ENCODE data around the gene VAV1. TPM values are rescaled to one million over a fixed set of nuclear protein-coding genes. Genes with fewer than 3 reads are reported as not detected.

VAV1 gene
- total RNA-seq, 1 donor from 2014 or later, result 36.2 TPM

DNA sequence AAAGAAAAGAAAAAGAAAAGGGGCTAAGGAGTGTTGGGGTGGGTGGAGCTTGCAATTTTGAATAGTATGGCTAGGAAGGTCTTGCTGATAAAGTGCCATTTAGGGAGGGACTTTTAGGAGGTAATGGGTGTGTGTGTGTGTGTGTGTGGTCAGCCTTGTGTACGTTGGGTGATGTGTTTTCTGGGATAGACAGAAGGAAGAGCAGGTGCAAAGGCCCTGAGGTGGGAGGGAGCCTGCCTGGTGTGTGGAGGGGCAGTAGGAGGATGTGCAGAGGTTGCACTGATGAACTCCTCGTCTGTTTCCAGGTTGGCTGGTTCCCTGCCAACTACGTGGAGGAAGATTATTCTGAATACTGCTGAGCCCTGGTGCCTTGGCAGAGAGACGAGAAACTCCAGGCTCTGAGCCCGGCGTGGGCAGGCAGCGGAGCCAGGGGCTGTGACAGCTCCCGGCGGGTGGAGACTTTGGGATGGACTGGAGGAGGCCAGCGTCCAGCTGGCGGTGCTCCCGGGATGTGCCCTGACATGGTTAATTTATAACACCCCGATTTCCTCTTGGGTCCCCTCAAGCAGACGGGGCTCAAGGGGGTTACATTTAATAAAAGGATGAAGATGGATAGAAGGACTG, 84.4 kb downstream of the VAV1 start:
- no peaks in the 10 kb centered on the region for H3K4me1 ChIP-seq
- TF ChIP-seq, protein P1, sequence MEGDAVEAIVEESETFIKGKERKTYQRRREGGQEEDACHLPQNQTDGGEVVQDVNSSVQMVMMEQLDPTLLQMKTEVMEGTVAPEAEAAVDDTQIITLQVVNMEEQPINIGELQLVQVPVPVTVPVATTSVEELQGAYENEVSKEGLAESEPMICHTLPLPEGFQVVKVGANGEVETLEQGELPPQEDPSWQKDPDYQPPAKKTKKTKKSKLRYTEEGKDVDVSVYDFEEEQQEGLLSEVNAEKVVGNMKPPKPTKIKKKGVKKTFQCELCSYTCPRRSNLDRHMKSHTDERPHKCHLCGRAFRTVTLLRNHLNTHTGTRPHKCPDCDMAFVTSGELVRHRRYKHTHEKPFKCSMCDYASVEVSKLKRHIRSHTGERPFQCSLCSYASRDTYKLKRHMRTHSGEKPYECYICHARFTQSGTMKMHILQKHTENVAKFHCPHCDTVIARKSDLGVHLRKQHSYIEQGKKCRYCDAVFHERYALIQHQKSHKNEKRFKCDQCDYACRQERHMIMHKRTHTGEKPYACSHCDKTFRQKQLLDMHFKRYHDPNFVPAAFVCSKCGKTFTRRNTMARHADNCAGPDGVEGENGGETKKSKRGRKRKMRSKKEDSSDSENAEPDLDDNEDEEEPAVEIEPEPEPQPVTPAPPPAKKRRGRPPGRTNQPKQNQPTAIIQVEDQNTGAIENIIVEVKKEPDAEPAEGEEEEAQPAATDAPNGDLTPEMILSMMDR (IDR thresholded peaks at IDR 0.05), result no peak
- H3K9me3 ChIP-seq, result no peaks in the 10 kb centered on the region
- intact Hi-C loops (cut with DNase I), result no loop called here
- ATAC-seq (no peak), DNase-seq (no peak)
- H3K27me3 ChIP-seq (ENCODE audit: low read depth), result no peaks in the 10 kb centered on the region
- H3K4me3 ChIP-seq, result no peak overlapping the region
- peaks cover 10% of the 10 kb centered on the region for H3K36me3 ChIP-seq
- H3K27ac ChIP-seq, result no peak overlapping the region

DNA sequence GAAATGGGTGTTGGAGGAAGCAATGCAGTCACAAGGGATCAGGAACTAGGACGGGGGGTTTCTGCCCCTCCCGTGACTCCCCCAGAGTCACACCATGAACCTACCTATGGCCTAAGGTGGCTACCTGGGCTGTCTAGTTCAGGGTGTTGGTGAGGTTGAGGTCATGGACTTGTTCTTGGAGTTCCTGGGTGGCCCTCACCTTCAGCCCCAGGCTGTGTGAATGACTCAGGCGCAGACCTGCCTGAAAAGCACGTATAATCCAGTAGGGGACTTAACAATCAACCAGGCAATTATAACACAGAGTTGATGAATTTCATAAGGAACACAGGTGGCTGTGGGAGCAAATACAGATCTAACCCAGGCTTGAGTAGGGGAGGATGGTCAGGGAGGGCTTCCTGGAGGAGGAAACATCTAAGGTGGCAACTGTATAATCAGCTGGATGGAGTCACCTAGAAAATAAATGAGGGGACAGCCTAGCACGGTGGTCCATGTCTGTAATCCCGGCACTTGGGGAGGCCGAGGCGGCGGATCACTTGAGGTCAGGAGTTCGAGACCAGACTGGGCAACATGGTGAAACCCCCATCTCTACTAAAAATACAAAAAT, 89.3 kb downstream of the VAV1 start:
- H3K27ac ChIP-seq, result no peak overlapping the region
- no peaks in the 10 kb centered on the region for H3K9me3 ChIP-seq
- no peak overlapping the region for H3K4me3 ChIP-seq
- no peaks in the 10 kb centered on the region for H3K27me3 ChIP-seq (ENCODE audit: low read depth)
- TF ChIP-seq, protein P1 (IDR thresholded peaks at IDR 0.05), result no peak
- DNase-seq (no peak), ATAC-seq (no peak)
- intact Hi-C loops (cut with DNase I), result no loop called here
- peaks cover 8% of the 10 kb centered on the region for H3K4me1 ChIP-seq
- H3K36me3 ChIP-seq, result no peaks in the 10 kb centered on the region

DNA sequence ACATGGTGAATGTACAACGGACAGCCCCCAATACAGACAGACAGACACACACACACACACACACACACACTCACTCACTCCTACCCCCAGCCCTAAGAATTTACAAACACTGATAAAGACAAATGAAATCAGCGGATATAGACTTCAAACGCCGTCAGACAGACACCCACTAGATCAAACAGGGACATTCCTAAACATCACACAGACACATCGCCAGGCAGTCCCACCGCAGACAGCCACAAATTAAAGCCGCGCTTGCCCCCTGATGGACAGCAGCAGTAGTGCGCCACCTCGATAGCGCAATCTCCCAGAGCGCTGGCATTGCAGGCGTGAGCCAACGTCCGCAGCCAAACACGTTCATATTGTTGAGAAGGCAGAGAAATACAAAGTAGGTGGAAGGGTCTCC, 90.2 kb downstream of the VAV1 start:
- intact Hi-C loops (cut with DNase I), result no loop called here
- Histone ChIP-seq H3K9me3 (no peaks in the 10 kb centered on the region), H3K4me3 (peak overlapping the region; percentile 50), H3K27ac (no peak overlapping the region), H3K36me3 (no peaks in the 10 kb centered on the region), H3K27me3 (ENCODE audit: low read depth) (no peaks in the 10 kb centered on the region), H3K4me1 (peaks cover 8% of the 10 kb centered on the region)
- DNase-seq, result peak; percentile 89
- TF ChIP-seq, protein P1 (IDR thresholded peaks at IDR 0.05), result peak; percentile 91
- ATAC-seq, result peak; percentile 96

DNA sequence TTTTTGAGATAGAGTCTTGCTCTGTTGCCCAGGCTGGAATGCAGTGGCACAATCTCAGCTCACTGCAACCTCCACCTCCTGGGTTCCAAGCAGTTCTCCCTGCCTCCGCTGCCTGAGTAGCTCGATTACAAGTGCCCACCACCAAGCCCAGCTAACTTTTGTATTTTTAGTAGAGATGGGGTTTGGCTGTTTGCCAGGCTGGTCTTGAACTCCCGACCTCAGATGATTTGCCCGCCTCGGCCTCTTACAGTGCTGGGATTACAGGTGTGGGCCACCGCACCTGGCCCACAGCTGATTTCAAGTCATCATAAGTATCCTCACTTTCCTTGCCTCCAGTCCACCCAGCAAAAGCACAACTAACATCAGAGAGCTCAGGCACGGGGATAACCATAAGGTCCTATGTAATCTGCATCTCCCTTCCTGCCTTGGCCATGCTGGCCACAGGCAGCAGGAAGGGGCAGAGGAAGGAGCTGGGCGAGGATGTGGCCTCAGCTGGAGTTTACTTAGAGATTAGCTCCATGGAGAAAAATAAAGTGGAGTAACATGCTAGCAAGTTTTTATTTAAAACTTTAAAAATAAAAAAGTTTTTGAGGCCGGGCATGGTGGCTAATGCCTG, 91.9 kb downstream of the VAV1 start:
- Histone ChIP-seq H3K36me3 (no peaks in the 10 kb centered on the region), H3K9me3 (no peaks in the 10 kb centered on the region), H3K4me3 (no peak overlapping the region), H3K4me1 (peaks cover 16% of the 10 kb centered on the region), H3K27me3 (ENCODE audit: low read depth) (no peaks in the 10 kb centered on the region), H3K27ac (no peak overlapping the region)
- intact Hi-C loops (cut with DNase I), result no loop called here
- TF ChIP-seq, protein P1 (IDR thresholded peaks at IDR 0.05), result no peak
- DNase-seq (no peak), ATAC-seq (no peak)

DNA sequence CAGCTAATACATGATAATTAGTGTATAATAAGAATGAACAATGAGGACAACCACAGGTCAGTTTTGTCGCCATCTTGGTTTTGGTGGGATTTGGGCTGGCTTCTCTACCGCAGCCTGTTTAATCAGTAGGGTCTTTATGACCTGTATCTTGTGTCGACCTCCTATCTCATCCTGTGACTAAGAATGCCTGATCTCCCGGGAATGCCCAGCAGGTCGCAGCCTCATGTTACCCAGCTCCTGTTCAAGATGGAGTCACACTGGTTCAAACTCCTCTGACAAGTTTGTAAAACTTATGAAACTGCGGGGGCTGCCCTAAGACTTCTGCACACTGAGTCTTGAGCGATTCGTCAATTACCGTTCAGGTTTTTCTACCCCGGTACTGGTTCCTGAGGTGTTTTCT, 93.3 kb downstream of the VAV1 start:
- H3K9me3 ChIP-seq, result no peaks in the 10 kb centered on the region
- H3K36me3 ChIP-seq, result no peaks in the 10 kb centered on the region
- DNase-seq, result no peak
- no peak overlapping the region for H3K27ac ChIP-seq
- intact Hi-C loops (cut with DNase I), result no loop called here
- no peaks in the 10 kb centered on the region for H3K27me3 ChIP-seq (ENCODE audit: low read depth)
- no peak for ATAC-seq
- TF ChIP-seq, protein P1 (IDR thresholded peaks at IDR 0.05), result no peak
- no peak overlapping the region for H3K4me3 ChIP-seq
- H3K4me1 ChIP-seq, result peaks cover 16% of the 10 kb centered on the region

All from lower lobe of right lung (tissue), 2 donors.